Naive B cell (primary cell): ENCODE data around the gene UNC5B. TPM values are rescaled to one million over a fixed set of nuclear protein-coding genes. Genes with fewer than 3 reads are reported as not detected.

ENCODE experiments used
- ATAC-seq, 2 donors: fragments of 150-1000 bp; cut with Tn5 transposase; 2 replicates each; pipeline ENCODE4 v1.10.0; 2021; ENCODE audit warnings: low read depth in 2 of 2, mild to moderate bottlenecking in 2 of 2, moderate library complexity in 2 of 2
- DNase-seq: peaks from one replicate; pipeline ENCODE4 v3.0.0; 2022
- H3K27ac Mint-ChIP-seq, 6 donors: one replicate each; pipeline ENCODE4 v1.8.0; 2020 to 2022; ENCODE audit warnings: mild to moderate bottlenecking in 6 of 6, mixed read lengths in 6 of 6, moderate library complexity in 5 of 6, inconsistent platforms in 2 of 6
- H3K27me3 Mint-ChIP-seq, 3 donors: one replicate each; pipeline ENCODE4 v1.8.0; 2021 to 2022; ENCODE audit warnings: mixed read lengths in 3 of 3, mild to moderate bottlenecking in 1 of 3
- H3K36me3 Mint-ChIP-seq, 2 donors: one replicate each; pipeline ENCODE4 v1.8.0; 2020 to 2022; ENCODE audit warnings: mixed read lengths in 2 of 2, inconsistent platforms in 1 of 2, mild to moderate bottlenecking in 1 of 2
- H3K4me1 Mint-ChIP-seq, 3 donors: one replicate each; pipeline ENCODE4 v1.8.0; 2020 to 2022; ENCODE audit warnings: mixed read lengths in 3 of 3, inconsistent platforms in 1 of 3, mild to moderate bottlenecking in 1 of 3, moderate library complexity in 1 of 3
- H3K4me3 Mint-ChIP-seq, 8 donors: one replicate each; pipeline ENCODE4 v1.8.0; 2020 to 2022; ENCODE audit warnings: mild to moderate bottlenecking in 8 of 8, mixed read lengths in 8 of 8, moderate library complexity in 8 of 8, inconsistent platforms in 2 of 8
- H3K9me3 Mint-ChIP-seq, 7 donors: one replicate each; pipeline ENCODE4 v1.8.0; 2020 to 2022; ENCODE audit warnings: mixed read lengths in 7 of 7, mild to moderate bottlenecking in 5 of 7, inconsistent platforms in 2 of 7, moderate library complexity in 1 of 7
- polyA plus RNA-seq, 6 donors: library from polyadenylated mRNA; unstranded; fragments of 300-500 nt; fragmentation: Illumina TruSeq; gene quantifications; one replicate each; pipeline ENCODE4 v1.2.3, GENCODE V29; 2021; ENCODE audit warnings: low read depth in 6 of 6

The UNC5B gene
- polyA plus RNA-seq, 6 donors from 2014 or later: not detected

DNA sequence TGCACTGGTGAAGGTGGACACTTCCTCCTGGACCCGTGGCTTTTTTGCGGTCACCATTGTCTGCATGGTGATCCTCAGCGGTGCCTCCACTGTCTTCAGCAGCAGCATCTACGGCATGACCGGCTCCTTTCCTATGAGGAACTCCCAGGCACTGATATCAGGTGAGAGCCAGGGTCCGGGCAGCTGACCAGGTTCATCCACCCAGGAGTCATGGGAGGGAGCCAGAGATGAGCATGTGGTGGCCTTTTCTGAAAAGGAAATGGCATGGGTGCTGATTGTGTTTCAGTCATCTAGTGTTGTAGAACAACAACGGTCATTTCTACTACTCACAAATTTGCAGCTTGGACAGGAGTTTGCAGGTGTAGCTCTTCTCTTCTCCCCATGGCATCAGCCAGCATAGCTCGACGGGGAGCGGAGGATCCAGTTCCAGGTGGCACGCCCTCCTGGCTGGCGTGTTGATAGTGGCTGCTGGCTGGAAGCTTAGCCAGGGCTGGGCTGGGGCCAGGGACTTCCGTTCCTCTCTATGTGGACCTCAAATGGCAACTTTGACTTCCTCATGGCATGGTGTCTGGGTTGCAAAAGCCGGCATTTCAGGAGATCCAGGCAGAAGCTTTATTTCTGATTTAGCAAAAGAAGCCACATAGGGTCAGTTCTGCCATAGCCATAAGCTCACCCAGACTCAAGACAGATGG is 139.4 kb downstream of the UNC5B start:
- ATAC-seq: no peak
- peaks cover 0 to 4% (median 0%) of the 10 kb centered on the region in 3 donors for H3K4me1 Mint-ChIP-seq
- no peak for DNase-seq
- peaks cover 8 to 15% of the 10 kb centered on the region in 2 donors for H3K36me3 Mint-ChIP-seq
- H3K9me3 Mint-ChIP-seq: no peaks in the 10 kb centered on the region
- no peaks in the 10 kb centered on the region for H3K27me3 Mint-ChIP-seq
- no peak overlapping the region for H3K27ac Mint-ChIP-seq
- H3K4me3 Mint-ChIP-seq: no peak overlapping the region

Other genes with a start within 250 kb of the UNC5B start
- gene SLC29A3, start 106.7 kb downstream of the UNC5B start, polyA plus RNA-seq: 10 to 100 TPM in 1 of 6 donors, 1 to 10 TPM in 5; 4.3 to 14.5 (median 5.4) TPM
- under 1 TPM in 4 of 6 donors, not detected in 2; 0.05 to 0.62 (median 0.21) TPM for gene CDH23, start 184.3 kb downstream of the UNC5B start, polyA plus RNA-seq